K562 (cell line): ENCODE measurements around the gene TMEM88. TPM values are rescaled to one million over a fixed set of nuclear protein-coding genes. Genes with fewer than 3 reads are reported as not detected.

Source experiments
- ARID3A ChIP-seq: IDR thresholded peaks from 2 replicates; pipeline ENCODE4 v1.6.1; 2012; ENCODE audit warnings: low read depth, low read length, improper control_type of control experiment, borderline replicate concordance
- ARNT ChIP-seq, 2 experiments: fragments of 450-650 bp; IDR thresholded peaks; 2 replicates each; pipeline ENCODE4 v1.6.1; 2016; ENCODE audit warnings: mild to moderate bottlenecking in 1 of 2
- BCL6 ChIP-seq: fragments of 250-450 bp; sonication (Bioruptor Pico); IDR thresholded peaks from 2 replicates; pipeline ENCODE4 v1.4.0; 2020
- CC2D1A ChIP-seq: fragments of 450-650 bp; IDR thresholded peaks from 2 replicates; pipeline ENCODE4 v1.6.1; 2017; ENCODE audit warnings: mild to moderate bottlenecking
- FOXP1 ChIP-seq: sonication (generic); formaldehyde crosslinking; IDR thresholded peaks from 2 replicates; pipeline ENCODE4 v1.8.0; 2022; ENCODE audit warnings: mild to moderate bottlenecking, missing genetic modification reagents
- GTF2F1 ChIP-seq: IDR thresholded peaks from 2 replicates; pipeline ENCODE4 v1.6.1; 2011; ENCODE audit warnings: low read depth, low read length, improper control_type of control experiment
- HMG20B ChIP-seq: fragments of 250-450 bp; sonication (Bioruptor Pico); IDR thresholded peaks from 2 replicates; pipeline ENCODE4 v1.5.0; 2021; ENCODE audit warnings: mild to moderate bottlenecking
- HNRNPH1 ChIP-seq: fragments of 200-400 bp; formaldehyde crosslinking; optimal IDR thresholded peaks from 2 replicates; pipeline ENCODE3; 2017; ENCODE audit warnings: low read depth, mild to moderate bottlenecking, low read length, moderate library complexity
- MCM5 ChIP-seq: fragments of 450-650 bp; IDR thresholded peaks from 2 replicates; pipeline ENCODE4 v1.6.1; 2016; ENCODE audit warnings: low read depth
- PKNOX1 ChIP-seq: fragments of 450-650 bp; IDR thresholded peaks from 2 replicates; pipeline ENCODE4 v1.6.1; 2016
- PTTG1 ChIP-seq: fragments of 450-650 bp; IDR thresholded peaks from 2 replicates; pipeline ENCODE4 v1.6.1; 2016; ENCODE audit warnings: low read depth, mild to moderate bottlenecking, missing genetic modification characterization, missing compliant biosample characterization
- RUNX1 ChIP-seq: sonication (generic); IDR thresholded peaks from 2 replicates; pipeline ENCODE4 v1.6.1; 2016; ENCODE audit warnings: antibody characterized with exemption, low read depth
- SAFB2 ChIP-seq: fragments of 200-400 bp; formaldehyde crosslinking; IDR thresholded peaks from 2 replicates; pipeline ENCODE4 v1.6.1; 2018; ENCODE audit warnings: borderline replicate concordance, low read length, low read depth, moderate library complexity; ENCODE audit not compliant: severe bottlenecking
- SMARCE1 ChIP-seq: fragments of 450-650 bp; IDR thresholded peaks from 2 replicates; pipeline ENCODE4 v1.7.1; 2016; ENCODE audit warnings: mild to moderate bottlenecking
- SNRNP70 ChIP-seq: fragments of 200-400 bp; formaldehyde crosslinking; optimal IDR thresholded peaks from 2 replicates; pipeline ENCODE3; 2017; ENCODE audit warnings: low read depth, low read length
- SREBF1 ChIP-seq: fragments of 150-350 bp; IDR thresholded peaks from 2 replicates; pipeline ENCODE4 v1.6.1; 2014; ENCODE audit warnings: antibody characterized with exemption, low read depth, low read length, borderline replicate concordance
- TAF15 ChIP-seq: fragments of 200-400 bp; formaldehyde crosslinking; IDR thresholded peaks from 2 replicates; pipeline ENCODE4 v1.6.1; 2017; ENCODE audit warnings: mild to moderate bottlenecking, low read depth, low read length, moderate library complexity
- ZKSCAN1 ChIP-seq: fragments of 150-350 bp; IDR thresholded peaks from 2 replicates; pipeline ENCODE4 v1.6.1; 2016; ENCODE audit warnings: low read depth, low read length
- ZNF431 ChIP-seq: sonication (generic); formaldehyde crosslinking; IDR thresholded peaks from 2 replicates; pipeline ENCODE4 v1.8.0; 2022; ENCODE audit warnings: mild to moderate bottlenecking, missing genetic modification reagents
- polyA plus RNA-seq, 8 experiments: library from polyadenylated mRNA; depleted of rRNA in 4 of 8; stranded (reverse) in 5 of 8; unstranded in 3 of 8; fragments of >200 nt; fragmentation: Nextera tagmentation in 2 of 8; fragmentation: Illumina TruSeq in 1 of 8; extraction: Ambion mirVana in 2 of 8; extraction: Trizol in 1 of 8; gene quantifications; 2 replicates each; pipeline versions ENCODE4 v1.2.1 to v1.2.3, GENCODE V29; 2011 to 2014; ENCODE audit warnings: inconsistent platforms in 1 of 8, missing spikeins in 1 of 8
- total RNA-seq, 7 experiments: library from RNA; depleted of rRNA in 6 of 7; stranded (reverse); fragments of >200 nt in 6 of 7; fragmentation: Illumina TruSeq in 2 of 7; extraction: Trizol in 2 of 7; gene quantifications; 2 replicates each; pipeline versions ENCODE4 v1.2.1 to v1.2.3, GENCODE V29; 2011 to 2021; ENCODE audit warnings: low replicate concordance in 1 of 7
- TF ChIP-seq, protein P1 (sequence below): fragments of 250-450 bp; sonication (Bioruptor Pico); IDR thresholded peaks from 2 replicates; pipeline ENCODE4 v1.8.0; 2021; ENCODE audit warnings: borderline replicate concordance, mild to moderate bottlenecking, moderate library complexity; ENCODE audit not compliant: poor library complexity, severe bottlenecking
- TF ChIP-seq, protein P2 (sequence below), 2 experiments: fragments of 450-650 bp; conservative IDR thresholded peaks; 2 replicates each; pipeline ENCODE4 v1.6.1; 2017; ENCODE audit warnings: mild to moderate bottlenecking in 2 of 2, moderate library complexity in 2 of 2

The TMEM88 gene
- total and polyA plus RNA-seq, 9 of the 15 experiments (the other 6 are each of a cell fraction or from before 2014, with no cell fraction given), result 0.10 to 1.4 (median 0.36) TPM; not detected in 3

DNA sequence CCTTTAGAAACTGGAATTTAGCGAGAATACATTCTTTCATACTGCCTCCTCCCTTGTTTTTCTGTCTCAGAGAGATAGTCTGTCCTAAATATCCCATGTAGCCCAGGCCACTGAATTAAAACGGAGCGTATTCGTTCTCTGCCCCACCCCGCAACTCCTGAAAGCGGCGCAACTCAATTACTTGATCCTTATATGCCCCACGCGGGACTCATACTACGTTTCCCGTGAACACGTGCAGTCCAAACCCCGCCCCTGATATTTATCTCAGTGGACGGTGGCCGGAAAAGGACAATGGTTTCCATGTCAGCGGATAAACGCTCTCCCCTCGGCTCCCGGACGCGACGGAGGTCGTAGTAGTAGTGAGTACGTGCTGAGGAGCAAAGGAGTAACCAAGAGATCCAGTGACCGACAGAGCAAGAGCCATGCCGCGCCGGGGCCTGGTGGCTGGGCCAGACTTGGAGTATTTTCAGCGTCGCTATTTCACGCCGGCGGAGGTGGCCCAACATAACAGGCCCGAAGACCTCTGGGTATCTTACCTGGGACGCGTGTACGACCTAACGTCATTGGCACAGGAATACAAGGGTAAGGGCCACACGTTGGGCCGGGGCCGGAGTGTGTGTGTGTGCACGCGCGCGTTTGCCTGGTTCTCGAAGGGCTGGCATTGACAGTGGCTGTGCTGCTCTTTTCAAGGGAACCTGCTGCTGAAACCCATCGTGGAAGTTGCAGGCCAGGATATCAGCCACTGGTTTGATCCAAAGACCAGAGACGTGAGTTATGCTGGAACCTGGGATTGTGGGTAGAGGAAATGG, 3.1 kb downstream of the TMEM88 start, which contains the start of gene CYB5D1 (continued):
- TF ChIP-seq SREBF1 (no peak), BCL6 (CRISPR knock-in tag) (no peak), SMARCE1 (no peak), ARID3A (no peak), ARNT (IDR thresholded peaks at IDR 0.05) (no peak), FOXP1 (no peak), SAFB2 (no peak), ZNF431 (CRISPR knock-in tag) (no peak), TAF15 (no peak), ZKSCAN1 (no peak), CC2D1A (peak; percentile 59; the same call in 1 of the 2 replicates), MCM5 (no peak), GTF2F1 (no peak), HMG20B (CRISPR knock-in tag) (no peak), PKNOX1 (no peak), PTTG1 (no peak), SNRNP70 (no peak), HNRNPH1 (no peak), RUNX1 (no peak)
- TF ChIP-seq, protein P1, sequence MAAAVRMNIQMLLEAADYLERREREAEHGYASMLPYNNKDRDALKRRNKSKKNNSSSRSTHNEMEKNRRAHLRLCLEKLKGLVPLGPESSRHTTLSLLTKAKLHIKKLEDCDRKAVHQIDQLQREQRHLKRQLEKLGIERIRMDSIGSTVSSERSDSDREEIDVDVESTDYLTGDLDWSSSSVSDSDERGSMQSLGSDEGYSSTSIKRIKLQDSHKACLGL (CRISPR knock-in tag), result no peak
- TF ChIP-seq, protein P2, sequence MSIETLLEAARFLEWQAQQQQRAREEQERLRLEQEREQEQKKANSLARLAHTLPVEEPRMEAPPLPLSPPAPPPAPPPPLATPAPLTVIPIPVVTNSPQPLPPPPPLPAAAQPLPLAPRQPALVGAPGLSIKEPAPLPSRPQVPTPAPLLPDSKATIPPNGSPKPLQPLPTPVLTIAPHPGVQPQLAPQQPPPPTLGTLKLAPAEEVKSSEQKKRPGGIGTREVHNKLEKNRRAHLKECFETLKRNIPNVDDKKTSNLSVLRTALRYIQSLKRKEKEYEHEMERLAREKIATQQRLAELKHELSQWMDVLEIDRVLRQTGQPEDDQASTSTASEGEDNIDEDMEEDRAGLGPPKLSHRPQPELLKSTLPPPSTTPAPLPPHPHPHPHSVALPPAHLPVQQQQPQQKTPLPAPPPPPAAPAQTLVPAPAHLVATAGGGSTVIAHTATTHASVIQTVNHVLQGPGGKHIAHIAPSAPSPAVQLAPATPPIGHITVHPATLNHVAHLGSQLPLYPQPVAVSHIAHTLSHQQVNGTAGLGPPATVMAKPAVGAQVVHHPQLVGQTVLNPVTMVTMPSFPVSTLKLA (conservative IDR thresholded peaks at IDR 0.05), result peak; percentile 96 to 98
